Non-pigmented ciliary epithelial cell (primary cell): ENCODE data around the gene ADGRV1.
"Not testable (repeated sequence)": the region's sequence is repeated elsewhere in the genome, so short reads cannot be mapped to it uniquely, and the experiment has no call there.

Experiments
- DNase-seq: peaks from one replicate; pipeline ENCODE4 v3.0.0-alpha.2; 2010; ENCODE audit warnings: low read depth

Gene ADGRV1

GRCh38 chr5:90598293-90598692 lies 39.7 kb downstream of the ADGRV1 start:
- DNase-seq = no peak

- not testable (repeated sequence) for DNase-seq
These were observed 41.7 kb downstream of the ADGRV1 start for GRCh38 chr5:90600307-90600706.

DNA sequence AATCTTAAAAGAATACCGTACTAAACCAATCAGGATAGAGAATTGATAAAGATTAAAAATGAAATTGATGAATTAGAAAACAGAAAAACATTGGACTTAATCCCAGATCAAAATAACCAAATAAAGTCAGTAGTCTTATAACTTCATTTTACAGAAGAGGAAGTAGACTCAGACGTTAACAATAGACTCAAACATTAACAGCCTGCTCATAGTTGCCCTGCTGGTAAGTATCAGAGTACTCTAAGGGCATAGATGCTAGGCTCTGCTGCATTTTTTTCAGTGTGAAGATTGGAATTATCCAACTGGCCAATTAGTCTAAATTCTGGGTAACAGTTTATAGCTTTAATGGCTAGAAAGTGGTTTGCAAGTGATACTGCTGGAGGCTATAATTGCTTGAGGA lies 42.9 kb downstream of the ADGRV1 start:
- DNase-seq = no peak

- no peak for DNase-seq
These were observed 44.1 kb downstream of the ADGRV1 start for GRCh38 chr5:90602681-90603080.

GRCh38 chr5:90606539-90606938 lies 47.9 kb downstream of the ADGRV1 start:
- no peak for DNase-seq

DNA sequence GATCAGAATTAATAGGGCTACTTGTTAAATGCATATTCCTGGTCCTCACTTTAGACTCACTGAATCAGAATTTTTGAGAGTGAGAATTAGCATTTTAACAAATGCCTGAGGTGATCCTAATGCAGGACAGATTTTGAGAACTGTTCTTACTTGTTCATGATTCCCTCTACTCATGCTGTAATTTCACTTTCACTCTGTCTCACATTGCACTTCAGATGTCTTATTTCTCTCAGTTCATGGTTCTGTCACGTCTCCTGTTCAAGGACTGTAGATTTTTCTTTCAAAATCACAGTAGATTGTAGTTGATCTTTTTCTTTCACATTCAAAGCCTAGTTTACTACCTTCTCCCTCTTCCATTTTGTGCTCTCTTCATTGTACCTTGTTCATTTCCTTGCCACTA lies 54.3 kb downstream of the ADGRV1 start:
- DNase-seq = no peak

DNA sequence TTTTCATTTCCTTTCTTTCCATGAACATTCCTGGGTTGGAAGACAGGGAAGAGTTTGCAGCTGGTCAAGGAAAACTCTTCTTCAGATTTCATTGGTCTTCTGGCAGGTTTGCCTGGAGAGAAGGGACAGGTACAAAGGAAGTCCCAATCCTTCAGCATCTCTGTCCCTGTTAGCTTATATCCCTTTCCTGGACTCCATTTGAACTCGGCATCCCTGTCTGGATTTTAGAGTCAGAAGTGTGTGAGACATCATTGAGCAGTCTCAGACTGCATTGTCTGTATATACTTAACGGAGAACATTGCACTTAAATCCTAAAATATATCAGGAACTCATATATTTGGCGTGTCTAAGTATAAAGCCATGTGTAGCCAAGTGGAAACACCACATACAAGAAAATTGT lies 54.9 kb downstream of the ADGRV1 start:
- no peak for DNase-seq

- DNase-seq = no peak
These were observed 55.4 kb downstream of the ADGRV1 start for GRCh38 chr5:90613918-90614504.

- DNase-seq = no peak
These were observed 56.8 kb downstream of the ADGRV1 start for GRCh38 chr5:90615355-90615754.

DNA sequence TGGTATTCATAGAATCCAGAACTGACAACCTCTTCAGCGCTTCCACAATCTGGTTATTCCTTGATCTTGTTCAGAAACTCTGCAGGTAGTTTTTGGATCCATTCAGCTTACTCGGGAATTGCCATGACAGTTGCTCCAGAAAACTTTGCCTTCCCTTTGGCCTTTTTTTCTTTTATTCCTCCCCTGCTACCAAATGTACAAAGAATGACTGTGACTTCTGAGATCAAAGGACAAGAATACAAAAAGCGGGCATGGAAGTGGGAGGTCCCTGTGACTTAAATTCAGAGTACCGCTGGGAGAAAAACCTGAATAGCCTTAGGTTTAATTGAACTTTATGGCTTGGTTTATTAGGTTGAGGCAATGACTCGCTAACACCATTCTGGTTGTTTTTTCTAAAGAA lies 59.5 kb downstream of the ADGRV1 start:
- no peak for DNase-seq

DNA sequence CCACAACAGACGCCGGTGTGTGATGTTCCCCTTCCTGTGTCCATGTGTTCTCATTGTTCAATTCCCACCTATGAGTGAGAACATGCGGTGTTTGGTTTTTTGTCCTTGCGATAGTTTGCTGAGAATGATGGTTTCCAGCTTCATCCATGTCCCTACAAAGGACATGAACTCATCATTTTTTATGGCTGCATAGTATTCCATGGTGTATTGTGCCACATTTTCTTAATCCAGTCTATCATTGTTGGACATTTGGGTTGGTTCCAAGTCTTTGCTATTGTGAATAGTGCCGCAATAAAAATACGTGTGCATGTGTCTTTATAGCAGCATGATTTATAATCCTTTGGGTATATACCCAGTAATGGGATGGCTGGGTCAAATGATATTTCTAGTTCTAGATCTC lies 61.2 kb downstream of the ADGRV1 start:
- not testable (repeated sequence) for DNase-seq

DNA sequence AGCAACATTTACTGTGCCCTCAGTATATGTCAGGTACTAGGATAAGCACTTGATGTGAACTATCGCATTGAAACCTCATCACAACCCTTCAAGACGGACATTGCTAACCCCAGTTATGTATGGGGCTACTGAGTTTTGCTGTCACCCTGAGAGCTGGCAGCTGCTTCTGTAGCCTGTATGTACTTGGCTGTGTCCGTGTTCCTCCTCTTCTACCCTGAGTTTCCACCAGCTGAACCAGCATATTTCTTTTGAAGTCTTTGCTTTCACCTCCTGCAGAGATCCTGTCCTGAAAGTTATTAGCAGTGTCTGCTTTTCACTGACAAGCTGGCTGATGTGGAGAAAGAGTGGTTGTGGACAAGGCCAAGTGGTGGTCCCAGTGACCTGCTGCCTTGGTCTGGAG lies 63.3 kb downstream of the ADGRV1 start:
- DNase-seq = no peak

- DNase-seq = no peak
These were observed 67.9 kb downstream of the ADGRV1 start for GRCh38 chr5:90626493-90626892.

GRCh38 chr5:90628492-90628891 lies 69.9 kb downstream of the ADGRV1 start:
- no peak for DNase-seq

GRCh38 chr5:90632791-90633190 lies 74.2 kb downstream of the ADGRV1 start:
- DNase-seq = no peak

DNA sequence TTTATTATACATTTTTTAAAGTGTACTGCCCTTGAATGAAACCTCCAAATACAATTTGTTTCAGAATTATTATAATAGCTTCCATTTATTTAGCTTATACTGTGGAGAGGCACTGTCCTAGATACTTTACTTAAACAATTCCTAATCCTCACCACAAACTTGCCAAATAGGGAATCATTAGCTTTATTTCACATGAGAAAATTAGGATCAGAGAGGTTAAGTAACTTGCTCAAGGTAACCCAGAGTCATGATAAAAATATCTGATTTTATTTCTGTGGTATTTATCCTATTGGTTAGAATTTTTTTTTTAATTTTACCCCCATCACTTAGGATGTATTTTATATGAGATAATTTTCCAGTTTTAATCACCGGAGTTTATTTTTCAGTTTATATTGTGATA lies 78.4 kb downstream of the ADGRV1 start:
- DNase-seq = no peak

DNA sequence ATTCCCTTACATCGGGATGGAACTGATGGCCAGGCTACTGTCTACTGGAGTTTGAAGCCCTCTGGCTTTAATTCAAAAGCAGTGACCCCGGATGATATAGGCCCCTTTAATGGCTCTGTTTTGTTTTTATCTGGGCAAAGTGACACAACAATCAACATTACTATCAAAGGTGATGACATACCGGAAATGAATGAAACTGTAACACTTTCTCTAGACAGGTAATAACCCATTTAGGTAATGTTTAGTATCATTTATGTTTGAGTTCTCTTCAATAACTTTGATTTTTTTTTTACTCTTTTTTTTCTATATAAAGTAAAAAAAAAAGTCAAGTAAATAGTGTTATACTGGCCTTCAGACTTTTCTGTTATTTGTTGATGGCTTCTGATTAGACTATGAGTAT lies 79.1 kb downstream of the ADGRV1 start:
- no peak for DNase-seq

- DNase-seq = no peak
These were observed 80.3 kb downstream of the ADGRV1 start for GRCh38 chr5:90638878-90639277.

DNA sequence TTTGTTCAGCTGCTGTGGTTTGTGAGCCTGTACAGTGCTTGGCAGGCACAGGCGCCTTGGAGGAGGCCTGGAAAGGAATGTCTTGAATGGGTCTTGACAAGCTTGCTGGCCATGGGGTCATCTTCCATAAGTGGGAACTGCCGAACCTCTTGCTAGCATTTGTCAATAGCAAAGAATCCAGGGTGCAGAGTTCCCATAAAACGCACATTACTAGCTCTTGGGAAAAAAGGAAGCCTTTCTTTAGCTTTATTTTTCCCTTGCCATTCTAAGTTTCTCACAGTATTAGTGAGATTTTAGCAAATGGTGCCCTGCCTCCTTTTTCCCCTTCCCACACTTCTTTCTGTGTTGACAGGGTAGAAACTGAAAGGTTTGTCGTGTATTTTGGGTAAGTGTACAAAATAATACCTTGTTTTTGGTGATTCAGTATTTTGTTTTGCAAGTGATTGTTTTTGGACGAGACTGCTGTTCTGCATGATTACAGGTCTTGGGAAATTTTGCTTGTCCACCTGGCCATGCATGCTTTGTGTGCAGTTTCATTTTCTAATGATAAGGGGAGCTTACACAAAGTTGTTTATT lies 82.0 kb downstream of the ADGRV1 start:
- no peak for DNase-seq

DNA sequence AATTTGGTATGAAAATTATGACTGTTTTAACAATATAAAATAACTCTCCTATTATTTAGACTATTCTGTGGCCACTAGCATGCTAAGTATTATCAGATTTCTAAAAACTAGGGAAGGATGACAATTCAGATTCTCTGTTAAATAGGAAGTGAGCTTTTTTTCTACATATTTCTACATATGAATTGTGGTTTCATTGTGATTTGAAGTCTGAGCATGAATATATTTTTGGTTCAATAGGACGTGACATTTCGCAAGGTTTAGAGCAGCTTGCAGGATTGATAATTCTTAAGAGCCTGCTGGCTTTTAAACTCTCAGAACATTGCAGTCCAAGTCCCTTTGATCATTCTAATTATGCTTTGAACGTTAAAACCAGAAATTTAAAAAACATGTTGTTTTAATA lies 82.9 kb downstream of the ADGRV1 start:
- DNase-seq = no peak

DNA sequence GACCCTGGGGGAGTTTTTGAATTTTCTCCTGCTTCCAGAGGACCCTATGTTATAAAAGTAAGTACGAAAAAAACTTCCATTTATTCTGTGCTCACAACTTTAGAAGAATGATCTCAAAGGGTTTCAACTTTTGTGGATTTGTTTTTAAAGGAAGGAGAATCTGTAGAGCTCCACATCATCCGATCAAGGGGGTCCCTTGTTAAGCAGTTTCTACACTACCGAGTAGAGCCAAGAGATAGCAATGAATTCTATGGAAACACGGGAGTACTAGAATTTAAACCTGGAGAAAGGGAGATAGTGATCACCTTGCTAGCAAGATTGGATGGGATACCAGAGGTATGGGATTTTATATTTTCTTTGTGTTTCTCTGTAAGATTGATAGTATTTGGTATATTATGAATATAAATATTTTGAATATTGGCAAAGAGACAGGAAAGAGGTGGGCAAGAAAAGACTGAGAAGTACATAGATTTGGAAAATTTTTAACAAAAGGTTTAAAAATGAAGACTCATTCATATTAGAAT lies 84.2 kb downstream of the ADGRV1 start:
- no peak for DNase-seq

DNA sequence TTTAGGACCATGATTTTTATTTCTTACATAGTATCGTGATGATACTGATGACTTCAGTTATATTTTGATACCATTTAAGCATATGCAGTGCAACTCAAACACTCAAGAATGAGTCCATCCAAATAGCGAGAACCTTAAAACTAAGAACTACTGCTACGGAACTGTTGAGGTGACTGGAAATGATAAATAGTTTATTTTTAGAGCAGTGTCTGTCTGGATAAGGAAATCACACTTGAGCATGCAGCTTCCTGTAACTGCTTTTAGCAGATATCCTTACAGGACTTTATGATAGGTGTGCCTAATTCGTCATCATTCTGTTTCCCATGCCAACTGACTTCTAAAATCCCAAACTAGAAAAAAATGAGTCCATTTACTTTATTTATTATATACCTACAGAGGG lies 85.5 kb downstream of the ADGRV1 start:
- DNase-seq = no peak

DNA sequence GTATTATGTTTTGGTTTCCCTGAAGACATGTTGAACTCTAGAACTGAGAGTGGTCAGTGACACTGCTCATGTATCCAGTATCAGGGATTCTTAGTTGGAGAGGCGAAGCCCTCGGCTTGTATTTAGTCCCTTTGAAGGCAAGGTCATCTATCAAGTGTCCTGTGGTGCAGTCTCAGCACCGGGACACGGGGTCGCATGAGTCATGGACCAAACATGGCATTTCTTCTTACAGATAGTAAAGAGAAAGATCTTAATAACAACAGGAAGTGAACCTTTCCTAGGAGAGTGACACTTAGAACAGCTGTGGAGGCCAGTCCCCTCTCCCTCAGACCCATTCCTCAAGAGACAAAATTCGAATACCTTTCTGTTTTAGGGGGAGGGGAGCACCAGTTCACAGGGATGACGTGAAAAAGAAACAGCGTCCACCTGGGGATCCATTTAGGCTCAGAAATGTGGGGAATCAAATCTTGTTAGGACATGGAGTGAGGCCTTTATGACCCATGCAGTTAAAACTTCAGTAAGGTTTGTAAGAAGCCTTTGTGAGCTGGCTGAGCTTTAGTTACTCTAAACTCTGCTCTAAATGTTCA lies 86.5 kb downstream of the ADGRV1 start:
- no peak for DNase-seq

GRCh38 chr5:90650767-90651166 lies 92.2 kb downstream of the ADGRV1 start:
- DNase-seq = no peak
